A549 (cell line): ENCODE data around the gene TRANK1. TPM values are rescaled to one million over a fixed set of nuclear protein-coding genes. Genes with fewer than 3 reads are reported as not detected.

Source experiments
- ATAC-seq, 2 experiments: fragments of 200-7000 bp in 1 of 2; fragments of >200 bp in 1 of 2; cut with Nextera tagmentation in 1 of 2; cut with Tn5 transposase in 1 of 2; 3 replicates each; pipeline versions ENCODE4 v1.8.0 to v1.9.1; 2018 to 2020; ENCODE audit warnings: mild to moderate bottlenecking in 1 of 2, moderate library complexity in 1 of 2
- CTCF ChIA-PET: fragments of 300-600 bp; sonication (Branson Sonifier 250); formaldehyde crosslinking; extraction: SDS; loops from one replicate; lab custom pipeline; 2021; ENCODE audit warnings: antibody characterized with exemption, inconsistent platforms; lab: Yijun Ruan, JAX
- POLR2A ChIA-PET: fragments of 350-600 bp; formaldehyde crosslinking; extraction: SDS; loops from one replicate; lab custom pipeline; 2021; ENCODE audit warnings: antibody characterized with exemption, inconsistent platforms; lab: Yijun Ruan, JAX
- DNase-seq, 2 experiments: peaks; one replicate each; pipeline versions ENCODE4 v3.0.0 to v3.0.0-alpha.2; 2011 to 2016; ENCODE audit warnings: low read depth in 1 of 2, low spot score in 1 of 2
- FAIRE-seq: peaks from 2 replicates; lab custom pipeline; 2011; peaks lifted over from hg19 to GRCh38; lab: Jason Lieb, UNC
- H3K27ac ChIP-seq, 2 experiments: fragments of >200 bp; sonication (Bioruptor Twin); formaldehyde crosslinking; 3 replicates each; pipeline ENCODE4 v1.5.1; 2016 to 2017
- H3K4me1 ChIP-seq: fragments of >200 bp; sonication (Bioruptor Twin); formaldehyde crosslinking; 3 replicates; pipeline ENCODE4 v1.6.1; 2016
- H3K4me2 ChIP-seq: fragments of >200 bp; sonication (Bioruptor Twin); formaldehyde crosslinking; 3 replicates; pipeline ENCODE4 v1.6.1; 2016
- H3K4me3 ChIP-seq: fragments of >200 bp; sonication (Bioruptor Twin); formaldehyde crosslinking; 3 replicates; pipeline ENCODE4 v1.5.1; 2016
- H3K9me3 ChIP-seq: fragments of >200 bp; sonication (Bioruptor Twin); formaldehyde crosslinking; 3 replicates; pipeline ENCODE4 v1.6.1; 2016
- CHD2 ChIP-seq: fragments of 150-350 bp; IDR thresholded peaks from 2 replicates; pipeline ENCODE4 v1.6.1; 2014; ENCODE audit warnings: low read length; ENCODE audit not compliant: partially characterized antibody
- E2F6 ChIP-seq: IDR thresholded peaks from 2 replicates; pipeline ENCODE4 v1.6.1; 2012; ENCODE audit warnings: low read depth, borderline replicate concordance
- EHMT2 ChIP-seq: fragments of 200-600 bp; sonication (generic); IDR thresholded peaks from 2 replicates; pipeline ENCODE4 v1.6.1; 2016; ENCODE audit warnings: antibody characterized with exemption, low read depth, mild to moderate bottlenecking, moderate library complexity
- ESRRA ChIP-seq: fragments of 150-350 bp; IDR thresholded peaks from 2 replicates; pipeline ENCODE4 v1.6.1; 2014; ENCODE audit warnings: mild to moderate bottlenecking, low read length, borderline replicate concordance
- FOSB ChIP-seq: fragments of 250-450 bp; sonication (Bioruptor Pico); IDR thresholded peaks from 2 replicates; pipeline ENCODE4 v1.5.0; 2020; ENCODE audit warnings: mild to moderate bottlenecking, moderate library complexity
- FOXS1 ChIP-seq: fragments of 250-450 bp; sonication (Bioruptor Pico); IDR thresholded peaks from 2 replicates; pipeline ENCODE4 v1.5.0; 2020; ENCODE audit warnings: mild to moderate bottlenecking, moderate library complexity
- GATA3 ChIP-seq: IDR thresholded peaks from 2 replicates; pipeline ENCODE4 v1.6.1; 2012; ENCODE audit warnings: borderline replicate concordance
- HOXB13 ChIP-seq: fragments of 250-450 bp; sonication (Bioruptor Pico); IDR thresholded peaks from 2 replicates; pipeline ENCODE4 v1.5.0; 2020; ENCODE audit warnings: low read depth, mild to moderate bottlenecking, moderate library complexity
- HOXB5 ChIP-seq: fragments of 250-450 bp; sonication (Bioruptor Pico); IDR thresholded peaks from 2 replicates; pipeline ENCODE4 v1.5.0; 2020; ENCODE audit warnings: mild to moderate bottlenecking, moderate library complexity
- MAFK ChIP-seq: fragments of 450-650 bp; IDR thresholded peaks from 2 replicates; pipeline ENCODE4 v1.6.1; 2014; ENCODE audit not compliant: partially characterized antibody
- NFE2L2 ChIP-seq: fragments of 150-350 bp; conservative IDR thresholded peaks from 2 replicates; pipeline ENCODE4 v1.6.1; 2014; ENCODE audit warnings: low read length
- NPAS2 ChIP-seq: fragments of 250-450 bp; sonication (Bioruptor Pico); IDR thresholded peaks from 2 replicates; pipeline ENCODE4 v1.8.0; 2022; ENCODE audit warnings: mild to moderate bottlenecking, moderate library complexity, borderline replicate concordance
- PBX3 ChIP-seq: IDR thresholded peaks from 2 replicates; pipeline ENCODE4 v1.6.1; 2012
- POLR2A ChIP-seq: IDR thresholded peaks from 2 replicates; pipeline ENCODE4 v1.6.1; 2012; ENCODE audit warnings: mild to moderate bottlenecking, low read length
- RAD21 ChIP-seq, 2 experiments: fragments of >200 bp in 1 of 2; sonication (Bioruptor Twin) in 1 of 2; formaldehyde crosslinking in 1 of 2; IDR thresholded peaks in 1 of 2; conservative IDR thresholded peaks in 1 of 2; 2 replicates in 1 of 2; 3 replicates in 1 of 2; pipeline ENCODE4 v1.6.1; 2012 to 2018; ENCODE audit warnings: inconsistent platforms in 1 of 2
- RARB ChIP-seq: fragments of 250-450 bp; sonication (Bioruptor Pico); IDR thresholded peaks from 2 replicates; pipeline ENCODE4 v1.8.0; 2021; ENCODE audit warnings: mild to moderate bottlenecking, moderate library complexity
- TFCP2L1 ChIP-seq: fragments of 250-450 bp; sonication (Bioruptor Pico); IDR thresholded peaks from 2 replicates; pipeline ENCODE4 v1.5.0; 2021; ENCODE audit warnings: mild to moderate bottlenecking
- ZC3H11A ChIP-seq: fragments of 450-650 bp; IDR thresholded peaks from 2 replicates; pipeline ENCODE4 v1.6.1; 2014; ENCODE audit warnings: antibody characterized with exemption, mild to moderate bottlenecking
- ZNF302 ChIP-seq: fragments of 250-450 bp; sonication (Bioruptor Pico); IDR thresholded peaks from 2 replicates; pipeline ENCODE4 v1.9.0; 2021; ENCODE audit warnings: inconsistent platforms, mild to moderate bottlenecking, moderate library complexity
- WGBS: methylation state at CpG from one replicate; pipeline ENCODE4 v1.1.6; 2017; ENCODE audit errors: missing lambda C conversion rate; 5-methylcytosine and 5-hydroxymethylcytosine counted together
- polyA plus RNA-seq, 4 experiments: library from polyadenylated mRNA; depleted of rRNA in 3 of 4; stranded (reverse); fragments of >200 nt; fragmentation: RNase III in 1 of 4; extraction: RNeasy Plus Mini Kit Qiagen cat#74134 plus additional on column Dnase treatment in 1 of 4; gene quantifications; 2 replicates in 3 of 4; 3 replicates in 1 of 4; pipeline ENCODE4 v1.2.3, GENCODE V29; 2011 to 2017
- TF ChIP-seq, protein P1 (sequence below): fragments of >200 bp; sonication (Bioruptor Twin); formaldehyde crosslinking; IDR thresholded peaks from 3 replicates; pipeline ENCODE4 v1.5.1; 2016
- TF ChIP-seq, protein P2 (sequence below): IDR thresholded peaks from 2 replicates; pipeline ENCODE4 v1.6.1; 2012

The TRANK1 gene
- polyA plus RNA-seq, 2 of the 4 experiments (the other 2 are of a cell fraction) = 0.58 to 3.2 TPM

DNA sequence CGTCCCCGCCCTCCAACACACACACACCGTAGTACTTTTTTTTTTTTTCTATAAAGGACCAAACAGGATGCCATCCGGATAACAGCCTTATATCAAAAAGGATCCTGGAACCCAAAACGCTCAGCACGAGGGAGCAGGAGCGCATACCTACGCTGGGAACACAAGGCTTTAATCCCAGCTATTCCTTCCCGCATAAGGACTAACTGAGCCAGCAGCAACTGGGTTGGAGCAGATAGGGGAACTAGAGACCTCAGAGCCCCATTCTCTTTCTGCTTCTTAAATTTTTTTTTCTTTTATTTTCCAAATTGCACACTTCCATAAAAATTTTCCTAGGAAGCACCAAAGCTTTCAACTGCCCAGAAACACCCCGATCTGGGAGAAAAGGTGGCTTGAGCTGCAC, 1.3 kb downstream of the TRANK1 start:
- no peaks in the 10 kb centered on the region for H3K4me1 ChIP-seq
- H3K27ac ChIP-seq = peak overlapping the region; percentile 70 to 86; a peak in 5 of 6 replicates
- ATAC-seq = peak in 1 of 2 experiments; percentile 20; a peak in 3 of 6 replicates
- H3K4me3 ChIP-seq = peak overlapping the region; percentile 55; the same call in 2 of the 3 replicates
- FAIRE-seq = no peak
- TF ChIP-seq POLR2A (no peak), TFCP2L1 (CRISPR knock-in tag) (no peak), EHMT2 (no peak), RAD21 (conservative IDR thresholded peaks at IDR 0.05 in 1 of 2, IDR thresholded peaks at IDR 0.05 in 1 of 2) (no peak), FOSB (no peak), RARB (CRISPR knock-in tag) (no peak), HOXB13 (no peak), PBX3 (no peak), CHD2 (no peak), MAFK (no peak), E2F6 (no peak), ZC3H11A (no peak), FOXS1 (no peak), GATA3 (no peak)
- TF ChIP-seq, protein P1, sequence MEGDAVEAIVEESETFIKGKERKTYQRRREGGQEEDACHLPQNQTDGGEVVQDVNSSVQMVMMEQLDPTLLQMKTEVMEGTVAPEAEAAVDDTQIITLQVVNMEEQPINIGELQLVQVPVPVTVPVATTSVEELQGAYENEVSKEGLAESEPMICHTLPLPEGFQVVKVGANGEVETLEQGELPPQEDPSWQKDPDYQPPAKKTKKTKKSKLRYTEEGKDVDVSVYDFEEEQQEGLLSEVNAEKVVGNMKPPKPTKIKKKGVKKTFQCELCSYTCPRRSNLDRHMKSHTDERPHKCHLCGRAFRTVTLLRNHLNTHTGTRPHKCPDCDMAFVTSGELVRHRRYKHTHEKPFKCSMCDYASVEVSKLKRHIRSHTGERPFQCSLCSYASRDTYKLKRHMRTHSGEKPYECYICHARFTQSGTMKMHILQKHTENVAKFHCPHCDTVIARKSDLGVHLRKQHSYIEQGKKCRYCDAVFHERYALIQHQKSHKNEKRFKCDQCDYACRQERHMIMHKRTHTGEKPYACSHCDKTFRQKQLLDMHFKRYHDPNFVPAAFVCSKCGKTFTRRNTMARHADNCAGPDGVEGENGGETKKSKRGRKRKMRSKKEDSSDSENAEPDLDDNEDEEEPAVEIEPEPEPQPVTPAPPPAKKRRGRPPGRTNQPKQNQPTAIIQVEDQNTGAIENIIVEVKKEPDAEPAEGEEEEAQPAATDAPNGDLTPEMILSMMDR = no peak
- peak overlapping the region; percentile 85 for H3K4me2 ChIP-seq
- CTCF ChIA-PET = interaction anchor here (1.2 to 2.7 kb wide), 2 partner anchors 15 to 19 kb away, joined by 3 to 13 read pairs; no protein-coding TSS in a partner anchor
- H3K9me3 ChIP-seq = peaks cover 30% of the 10 kb centered on the region
- POLR2A ChIA-PET = interaction anchor here (1.0 kb wide), 1 partner anchor 51 kb away, joined by 3 read pairs; no protein-coding TSS in a partner anchor
- 75% methylated on average over 10 of the region's 10 CpGs for WGBS
- no peak for DNase-seq

DNA sequence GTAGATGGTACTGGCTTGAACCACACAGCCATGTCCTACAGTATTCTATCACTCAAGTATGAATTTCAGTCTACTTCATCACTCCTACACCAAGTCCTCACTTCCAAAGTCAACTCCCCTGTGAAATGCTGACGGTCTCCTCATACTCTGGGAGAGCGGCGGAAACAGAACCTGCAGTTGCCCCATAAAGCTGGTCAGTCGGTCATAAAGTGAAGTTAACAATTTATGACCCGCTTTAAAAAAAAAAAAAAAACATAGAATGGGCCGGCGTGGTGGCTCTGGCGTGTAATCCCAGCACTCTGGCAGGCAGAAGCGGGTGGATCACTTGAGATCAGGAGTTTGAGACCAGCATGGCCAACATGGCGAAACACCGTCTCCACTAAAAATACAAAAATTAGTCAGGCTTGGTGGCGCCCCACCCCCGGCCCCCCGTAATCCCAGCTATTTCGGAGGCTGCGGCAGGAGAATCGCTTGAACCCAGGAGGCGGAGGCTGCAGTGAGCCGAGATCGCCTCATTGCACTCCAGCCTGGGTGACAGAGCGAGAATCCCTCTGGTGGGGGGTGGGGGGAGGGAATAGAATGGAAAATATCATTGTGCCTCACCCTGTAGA, 2.1 kb downstream of the TRANK1 start:
- ChIA-PET POLR2A (no interaction called here), CTCF (interaction anchor here (0.5 to 2.7 kb wide), 2 partner anchors 16 to 127 kb away, joined by 3 to 13 read pairs; no protein-coding TSS in a partner anchor)
- H3K9me3 ChIP-seq = peaks cover 22% of the 10 kb centered on the region

More for the DNA sequence above, 2.1 kb downstream of the TRANK1 start:
- no peak for DNase-seq
- ATAC-seq = no peak
- no peak overlapping the region for H3K27ac ChIP-seq
- TF ChIP-seq NFE2L2 (no peak), HOXB5 (CRISPR knock-in tag) (no peak), NPAS2 (no peak), PBX3 (no peak), ZNF302 (CRISPR knock-in tag) (no peak), HOXB13 (no peak), ESRRA (no peak)
- TF ChIP-seq, protein P2, sequence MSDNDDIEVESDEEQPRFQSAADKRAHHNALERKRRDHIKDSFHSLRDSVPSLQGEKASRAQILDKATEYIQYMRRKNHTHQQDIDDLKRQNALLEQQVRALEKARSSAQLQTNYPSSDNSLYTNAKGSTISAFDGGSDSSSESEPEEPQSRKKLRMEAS = no peak
- TF ChIP-seq, all 56 proteins: peak for 0
- H3K4me3 ChIP-seq = no peak overlapping the region
- no peak overlapping the region for H3K4me2 ChIP-seq
- 92% methylated on average over 21 of the region's 21 CpGs for WGBS
- no peak for FAIRE-seq
- no peaks in the 10 kb centered on the region for H3K4me1 ChIP-seq
